Omental fat pad (tissue), 4 donors: Measurements from ENCODE around the gene EFS. TPM values are rescaled to one million over a fixed set of nuclear protein-coding genes. Genes with fewer than 3 reads are reported as not detected.

Source experiments
- ATAC-seq: fragments of 150-250 bp; one replicate; pipeline ENCODE4 v1.9.1; 2016; ENCODE audit warnings: mild to moderate bottlenecking, moderate library complexity; ENCODE audit not compliant: low FRiP score
- DNase-seq: peaks from one replicate; pipeline ENCODE4 v3.0.0-alpha.2; 2019; ENCODE audit warnings: low spot score
- CTCF ChIP-seq, 3 donors: fragments of 450-650 bp; IDR thresholded peaks; one replicate each; pipeline ENCODE4 v1.5.1; 2016 to 2017; ENCODE audit warnings: antibody characterized with exemption in 3 of 3, mild to moderate bottlenecking in 3 of 3, moderate library complexity in 2 of 3
- total RNA-seq, 4 donors: library from RNA; depleted of rRNA; stranded (reverse); fragments of >200 nt; gene quantifications; one replicate each; pipeline ENCODE4 v1.1.0, GENCODE V29; 2016

EFS gene
- total RNA-seq, 4 donors from 2014 or later, result 3.0 to 15.8 (median 7.1) TPM

GRCh38 chr14:23372509-23372908 lies 7.5 kb upstream of the EFS start, which contains the start of gene IL25:
TSS of gene IL25 (plus strand) at chr14:23372809.
- no peak for DNase-seq
- no peak for ATAC-seq
- TF ChIP-seq CTCF (IDR thresholded peaks at IDR 0.05), result no peak

- DNase-seq (no peak), ATAC-seq (no peak)
- no peak for TF ChIP-seq CTCF (IDR thresholded peaks at IDR 0.05)
These were observed 6.9 kb upstream of the EFS start for GRCh38 chr14:23371865-23372264.

GRCh38 chr14:23370221-23370620 lies 5.2 kb upstream of the EFS start:
- no peak for DNase-seq
- no peak for ATAC-seq
- TF ChIP-seq CTCF (IDR thresholded peaks at IDR 0.05), result no peak

- ATAC-seq, result peak; percentile 70
- peak; percentile 30 for DNase-seq
- TF ChIP-seq CTCF (IDR thresholded peaks at IDR 0.05), result no peak
These were observed 1.5 kb upstream of the EFS start for GRCh38 chr14:23366426-23366921.

GRCh38 chr14:23365732-23366425 lies 907 bp upstream of the EFS start:
- DNase-seq (no peak), ATAC-seq (peak; percentile 76)
- no peak for TF ChIP-seq CTCF (IDR thresholded peaks at IDR 0.05)

- DNase-seq (no peak), ATAC-seq (no peak)
- TF ChIP-seq CTCF (IDR thresholded peaks at IDR 0.05), result no peak
These were observed 572 bp downstream of the EFS start for GRCh38 chr14:23364164-23365035.
